Thyroid gland (tissue), 4 donors: ENCODE measurements around the gene MTCH1. TPM values are rescaled to one million over a fixed set of nuclear protein-coding genes. Genes with fewer than 3 reads are reported as not detected.

Experiments used
- DNase-seq, 2 donors: peaks; one replicate each; pipeline ENCODE4 v3.0.0-alpha.2; 2019
- H3K27ac ChIP-seq, 3 donors: fragments of 200-600 bp; sonication (generic); 1 replicate in 2 of 3; 2 replicates in 1 of 3; pipeline ENCODE4 v1.5.1; 2016 to 2019; ENCODE audit warnings: mild to moderate bottlenecking in 1 of 3, moderate library complexity in 1 of 3
- H3K27me3 ChIP-seq: fragments of 200-600 bp; sonication (generic); one replicate; pipeline ENCODE4 v1.5.1; 2019
- H3K36me3 ChIP-seq, 2 donors: fragments of 200-600 bp; sonication (generic); one replicate each; pipeline ENCODE4 v1.5.1; 2016 to 2019
- H3K4me1 ChIP-seq, 2 donors: fragments of 200-600 bp; sonication (generic); one replicate each; pipeline ENCODE4 v1.5.1; 2017 to 2019
- H3K4me3 ChIP-seq, 3 donors: fragments of 200-600 bp; sonication (generic); replicated peaks in 1 of 3; 1 replicate in 2 of 3; 2 replicates in 1 of 3; pipeline ENCODE4 v1.5.1; 2016; ENCODE audit warnings: mild to moderate bottlenecking in 1 of 3
- H3K9me3 ChIP-seq: fragments of 200-600 bp; sonication (generic); one replicate; pipeline ENCODE4 v1.5.1; 2017
- CTCF ChIP-seq, 6 experiments: fragments of 200-600 bp in 3 of 6; fragments of 450-650 bp in 3 of 6; sonication (generic) in 3 of 6; IDR thresholded peaks; one replicate each; pipeline ENCODE4 v1.5.1; 2016 to 2019; ENCODE audit warnings: antibody characterized with exemption in 6 of 6, mild to moderate bottlenecking in 2 of 6, inconsistent platforms in 1 of 6, moderate library complexity in 1 of 6
- POLR2A ChIP-seq, 2 donors: fragments of 450-650 bp; IDR thresholded peaks; one replicate each; pipeline ENCODE4 v1.6.1; 2017; ENCODE audit warnings: antibody characterized with exemption in 2 of 2, mild to moderate bottlenecking in 2 of 2, moderate library complexity in 1 of 2
- WGBS, 2 donors: methylation state at CpG; one replicate each; pipeline ENCODE4 v1.1.5; 2017; 5-methylcytosine and 5-hydroxymethylcytosine counted together
- intact Hi-C: fragments of 100-400 bp; cut with DNase I; formaldehyde crosslinking; loops from one replicate; pipeline ENCODE4 v1.15.1; 2023
- total RNA-seq, 4 donors: library from RNA; depleted of rRNA; stranded (reverse); fragments of >200 nt; gene quantifications; one replicate each; pipeline ENCODE4 v1.2.3, GENCODE V29; 2016

The MTCH1 gene
- total RNA-seq, 4 donors from 2014 or later: 571 to 1,096 (median 866) TPM

GRCh38 chr6:36971921-36972673 lies 13.9 kb downstream of the MTCH1 start:
- intact Hi-C loops: no loop called here
- Histone ChIP-seq H3K27me3 (no peaks in the 10 kb centered on the region), H3K27ac (peak overlapping the region; percentile 10 to 70 (median 67)), H3K9me3 (no peaks in the 10 kb centered on the region), H3K4me1 (peaks cover 53 to 66% of the 10 kb centered on the region in 2 donors), H3K4me3 (no peak overlapping the region), H3K36me3 (peaks cover 80 to 96% of the 10 kb centered on the region in 2 donors)
- WGBS, 2 donors: 40 to 54% methylated on average over 13 to 14 of the region's 14 CpGs
- TF ChIP-seq POLR2A (IDR thresholded peaks at IDR 0.05): no peak
- TF ChIP-seq CTCF (IDR thresholded peaks at IDR 0.05): no peak
- peak; percentile 69 to 72 for DNase-seq

- TF ChIP-seq CTCF (IDR thresholded peaks at IDR 0.05): no peak
- TF ChIP-seq POLR2A (IDR thresholded peaks at IDR 0.05): no peak
- H3K4me1 ChIP-seq: peaks cover 53 to 64% of the 10 kb centered on the region in 2 donors
- no peak for DNase-seq
- H3K9me3 ChIP-seq: no peaks in the 10 kb centered on the region
- H3K36me3 ChIP-seq: peaks cover 73 to 88% of the 10 kb centered on the region in 2 donors
- no peaks in the 10 kb centered on the region for H3K27me3 ChIP-seq
- peak overlapping the region; percentile 40 to 70 (median 67) for H3K27ac ChIP-seq
- H3K4me3 ChIP-seq: no peak overlapping the region
- WGBS, 2 donors: 58 to 63% methylated on average over 13 to 14 of the region's 17 CpGs
- intact Hi-C loops: no loop called here
Measured at GRCh38 chr6:36970892-36971842, 14.8 kb downstream of the MTCH1 start.

- TF ChIP-seq POLR2A (IDR thresholded peaks at IDR 0.05): peak in 1 of 2 donors; percentile 12
- TF ChIP-seq CTCF (IDR thresholded peaks at IDR 0.05): no peak
- peaks cover 54 to 56% of the 10 kb centered on the region in 2 donors for H3K4me1 ChIP-seq
- DNase-seq: no peak
- H3K27ac ChIP-seq: peak overlapping the region in 2 of 3 donors; percentile 67 to 70
- no peak overlapping the region for H3K4me3 ChIP-seq
- intact Hi-C loops: loop anchor here (5.0 kb wide), 1 partner anchor 58 kb away; no protein-coding TSS in a partner anchor
- H3K36me3 ChIP-seq: peaks cover 65 to 79% of the 10 kb centered on the region in 2 donors
- H3K27me3 ChIP-seq: no peaks in the 10 kb centered on the region
- H3K9me3 ChIP-seq: no peaks in the 10 kb centered on the region
- 72 to 85% methylated on average over 10 to 12 of the region's 17 CpGs for WGBS, 2 donors
Measured at GRCh38 chr6:36969988-36970891, 15.8 kb downstream of the MTCH1 start.

GRCh38 chr6:36969240-36969691 lies 16.7 kb downstream of the MTCH1 start:
- intact Hi-C loops: loop anchor here (5.0 kb wide), 1 partner anchor 57 kb away; no protein-coding TSS in a partner anchor
- peak overlapping the region; percentile 34 to 70 (median 67) for H3K27ac ChIP-seq
- H3K9me3 ChIP-seq: no peaks in the 10 kb centered on the region
- H3K4me3 ChIP-seq: no peak overlapping the region
- H3K27me3 ChIP-seq: no peaks in the 10 kb centered on the region
- TF ChIP-seq CTCF (IDR thresholded peaks at IDR 0.05) (no peak), POLR2A (IDR thresholded peaks at IDR 0.05) (no peak)
- DNase-seq: peak; percentile 90 to 91
- H3K4me1 ChIP-seq: peaks cover 62 to 66% of the 10 kb centered on the region in 2 donors
- WGBS, 2 donors: 69 to 73% methylated on average over 9 to 11 of the region's 14 CpGs
- H3K36me3 ChIP-seq: peaks cover 55 to 70% of the 10 kb centered on the region in 2 donors
